DMS 273 (cell line): ENCODE measurements around the gene SLC44A2.

Source experiments
- DNase-seq: peaks from one replicate; lab custom pipeline; 2025; ENCODE audit not compliant: unreplicated experiment; lab: John Stamatoyannopoulos, UW

SLC44A2 gene

GRCh38 chr19:10625003-10625761 is at the start of gene SLC44A2:
SLC44A2 (plus strand) TSS chr19:10625553; CDS start chr19:10625634, 81 bp downstream.
- peak; percentile 53 for DNase-seq

- no peak for DNase-seq
These were observed 47.4 kb upstream of the SLC44A2 start for GRCh38 chr19:10577951-10578350.

- DNase-seq = peak; percentile 97
These were observed 44.2 kb upstream of the SLC44A2 start for GRCh38 chr19:10580979-10581631.

GRCh38 chr19:10582091-10582490 is 43.3 kb upstream of the SLC44A2 start:
- DNase-seq = no peak

GRCh38 chr19:10583036-10583776 is 42.1 kb upstream of the SLC44A2 start:
- DNase-seq = peak; percentile 26

GRCh38 chr19:10586396-10586795 is 39.0 kb upstream of the SLC44A2 start:
- DNase-seq = no peak

GRCh38 chr19:10587022-10587838 is 38.1 kb upstream of the SLC44A2 start, which contains the start of gene AP1M2:
AP1M2 (minus strand) TSS chr19:10587312; CDS start chr19:10587231, 81 bp downstream.
- no peak for DNase-seq

- no peak for DNase-seq
These were observed 37.6 kb upstream of the SLC44A2 start for GRCh38 chr19:10587839-10588150.

GRCh38 chr19:10593148-10593547 is 32.2 kb upstream of the SLC44A2 start:
- DNase-seq = no peak

GRCh38 chr19:10593820-10594637 is 31.3 kb upstream of the SLC44A2 start:
- DNase-seq = no peak

- no peak for DNase-seq
These were observed 25.2 kb upstream of the SLC44A2 start for GRCh38 chr19:10600149-10600548.

- no peak for DNase-seq
These were observed 23.4 kb upstream of the SLC44A2 start for GRCh38 chr19:10601999-10602329.

- DNase-seq = peak; percentile 90
These were observed 22.8 kb upstream of the SLC44A2 start for GRCh38 chr19:10602330-10603083.

GRCh38 chr19:10603084-10603872 is 22.1 kb upstream of the SLC44A2 start:
- DNase-seq = no peak

- no peak for DNase-seq
These were observed 21.4 kb upstream of the SLC44A2 start for GRCh38 chr19:10603873-10604459.

- DNase-seq = no peak
These were observed 20.8 kb upstream of the SLC44A2 start for GRCh38 chr19:10604460-10604980.

GRCh38 chr19:10611907-10612306 is 13.4 kb upstream of the SLC44A2 start:
- DNase-seq = no peak

GRCh38 chr19:10612499-10613119 is 12.7 kb upstream of the SLC44A2 start:
- no peak for DNase-seq
